NOMO-1 (cell line): ENCODE data around the gene CD164L2.
"Not testable (repeated sequence)": the region's sequence is repeated elsewhere in the genome, so short reads cannot be mapped to it uniquely, and the experiment has no call there.

ENCODE experiments used
- DNase-seq, 2 experiments: peaks; one replicate each; lab custom pipeline; 2025; ENCODE audit not compliant: unreplicated experiment in 2 of 2; lab: John Stamatoyannopoulos, UW

Gene CD164L2

DNA sequence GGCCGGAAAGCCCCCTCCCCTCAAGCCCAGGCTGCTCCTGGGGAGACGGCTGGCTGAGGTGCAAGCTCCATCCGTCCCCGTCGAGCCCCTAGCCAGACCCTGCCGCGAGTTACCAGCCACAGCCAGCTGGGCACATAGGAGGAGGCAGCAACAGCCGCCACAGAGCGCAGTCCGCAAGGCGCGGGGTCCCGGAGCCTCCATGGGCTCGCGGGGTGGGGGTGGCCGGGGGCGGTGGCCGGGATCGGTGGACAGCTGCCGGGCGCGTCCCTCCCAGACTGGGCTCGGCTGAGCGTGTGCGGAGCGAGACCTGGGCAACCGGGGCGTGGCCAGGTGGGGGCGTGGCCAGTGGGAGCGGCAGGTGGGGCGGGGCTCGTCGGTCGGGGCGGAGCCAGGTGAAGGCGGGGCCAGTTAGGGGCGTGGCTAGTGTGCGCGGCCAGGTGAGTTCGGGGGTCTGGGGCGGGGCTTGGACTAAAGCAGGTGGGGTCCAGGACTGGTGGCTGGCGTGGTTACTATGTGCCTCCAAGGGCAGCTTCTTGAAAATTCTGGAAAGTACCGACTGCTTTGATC is at the start of gene CD164L2:
Gene CD164L2 (minus strand): TSS at position 295 of the 567 bp plus-strand sequence. CDS start 94 bp downstream, at position 201.
- no peak for DNase-seq

DNA sequence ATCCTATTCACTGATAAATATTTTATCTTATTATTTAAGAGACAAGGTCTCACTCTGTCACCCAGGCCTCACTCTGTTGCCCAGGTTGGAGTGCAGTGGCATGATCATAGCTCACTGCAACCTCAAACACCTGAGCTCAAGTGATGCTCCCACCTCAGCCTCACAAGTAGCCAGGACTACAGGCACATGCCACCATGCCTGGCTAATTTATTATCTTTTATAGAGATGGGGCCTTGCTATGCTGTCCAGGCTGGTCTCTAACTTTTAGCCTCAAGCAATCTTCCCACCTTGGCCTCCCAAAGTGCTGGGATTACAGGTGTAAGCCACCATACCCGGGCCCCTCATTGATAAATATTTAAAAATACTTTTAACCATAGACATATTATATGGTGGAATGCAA is 49.6 kb upstream of the CD164L2 start:
- not testable (repeated sequence) for DNase-seq

DNA sequence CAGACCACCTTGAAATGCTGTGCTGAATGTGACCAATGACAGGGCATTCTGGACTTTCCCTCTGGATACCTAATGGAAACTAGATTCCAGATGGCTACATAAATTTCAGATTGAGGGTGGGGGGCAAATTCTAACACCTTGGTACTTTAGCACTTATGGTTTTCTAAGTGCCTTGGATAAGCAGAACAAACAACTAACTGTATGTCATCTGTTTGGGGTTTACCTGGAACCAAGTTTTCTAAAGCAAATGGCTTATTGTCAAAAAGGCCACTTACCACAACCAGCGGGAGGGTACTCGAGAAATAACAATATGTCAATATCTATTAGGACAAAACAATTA is 48.4 kb upstream of the CD164L2 start:
- no peak for DNase-seq

DNA sequence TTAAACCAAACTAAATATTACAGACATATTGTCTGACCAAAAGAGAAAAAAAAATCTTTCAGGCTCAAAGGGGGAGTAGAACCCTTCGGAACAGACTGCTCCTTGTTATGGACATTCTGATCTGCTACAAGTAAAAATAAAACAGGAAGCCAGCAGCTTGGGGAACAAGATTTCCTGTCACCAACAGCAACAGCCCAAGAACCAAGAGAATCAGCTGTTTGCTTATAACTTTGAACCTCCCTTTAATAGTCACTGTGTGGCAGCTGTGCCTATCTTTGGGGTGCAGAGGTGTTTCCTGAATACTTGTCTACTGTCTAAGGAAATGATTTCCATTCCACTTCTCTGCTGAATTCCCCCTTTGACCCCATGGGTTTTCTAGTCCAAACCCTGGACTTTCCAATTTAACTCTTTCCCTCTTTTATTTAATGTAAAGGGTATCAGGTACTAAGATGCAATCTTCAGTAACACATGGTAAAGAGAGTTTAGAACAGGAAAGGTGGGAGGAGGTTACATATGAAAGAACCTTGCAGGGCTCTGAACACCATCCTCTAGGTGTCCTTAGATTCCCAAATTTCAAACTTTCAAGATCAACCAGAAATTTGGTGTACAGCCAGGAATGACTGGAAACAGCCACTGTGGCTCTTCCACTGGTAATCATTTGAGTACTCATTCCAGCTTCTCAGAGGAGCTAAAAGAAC is 47.9 kb upstream of the CD164L2 start:
- DNase-seq: peak in 1 of 2 experiments; percentile 60

DNA sequence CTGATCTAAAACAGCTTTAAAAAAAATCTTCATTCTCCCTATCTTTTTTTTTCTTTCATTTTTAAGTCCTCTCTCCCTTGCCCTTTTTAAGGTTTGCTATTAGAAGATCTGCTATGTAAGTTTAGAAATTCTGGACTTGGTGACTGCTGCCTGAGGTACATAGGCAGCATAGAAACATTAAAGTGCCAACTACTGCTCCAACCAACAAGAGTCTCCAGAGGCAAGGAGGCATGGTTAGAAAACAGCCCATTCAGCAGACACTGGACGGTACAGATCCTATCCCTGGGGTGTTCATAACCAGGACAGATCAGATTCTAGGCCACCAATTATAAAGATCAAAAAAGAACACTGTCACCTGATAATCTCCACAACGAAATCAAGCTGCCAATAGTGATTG is 45.9 kb upstream of the CD164L2 start:
- DNase-seq: no peak

DNA sequence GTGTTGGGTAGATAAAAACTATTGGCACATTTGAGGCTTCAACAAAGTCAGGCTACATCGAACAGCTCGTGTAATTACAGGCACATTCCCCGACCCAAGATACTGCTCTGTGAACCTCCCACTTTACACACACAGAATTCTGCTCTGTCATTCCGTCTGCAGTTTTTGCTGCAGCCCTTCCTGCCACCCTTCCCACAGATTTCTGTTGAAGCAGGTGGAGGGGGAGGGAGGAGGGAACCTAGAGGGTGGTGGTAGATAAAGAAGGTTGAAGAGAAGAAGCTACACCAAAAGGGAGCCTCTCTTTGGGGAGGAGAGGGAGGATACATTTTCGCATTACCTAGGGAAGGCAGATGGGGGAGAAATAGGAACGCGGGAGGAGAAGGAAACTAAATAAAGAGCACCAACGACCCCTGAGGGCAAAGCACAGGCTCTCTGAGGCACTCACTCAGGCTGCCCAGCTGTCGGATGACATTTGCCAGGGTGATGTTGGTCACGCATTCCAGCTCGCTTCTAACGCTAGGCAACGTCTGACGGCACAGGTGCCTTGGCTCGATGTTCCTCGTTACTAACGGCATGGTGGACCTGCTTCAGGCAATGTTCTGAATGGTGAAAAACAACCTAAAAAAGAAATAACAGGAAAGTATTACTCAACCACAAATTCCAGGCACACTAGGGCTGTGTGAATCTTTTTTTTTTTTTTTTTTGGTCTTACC is 45.3 kb upstream of the CD164L2 start:
- peak; percentile 27 to 37 for DNase-seq

DNA sequence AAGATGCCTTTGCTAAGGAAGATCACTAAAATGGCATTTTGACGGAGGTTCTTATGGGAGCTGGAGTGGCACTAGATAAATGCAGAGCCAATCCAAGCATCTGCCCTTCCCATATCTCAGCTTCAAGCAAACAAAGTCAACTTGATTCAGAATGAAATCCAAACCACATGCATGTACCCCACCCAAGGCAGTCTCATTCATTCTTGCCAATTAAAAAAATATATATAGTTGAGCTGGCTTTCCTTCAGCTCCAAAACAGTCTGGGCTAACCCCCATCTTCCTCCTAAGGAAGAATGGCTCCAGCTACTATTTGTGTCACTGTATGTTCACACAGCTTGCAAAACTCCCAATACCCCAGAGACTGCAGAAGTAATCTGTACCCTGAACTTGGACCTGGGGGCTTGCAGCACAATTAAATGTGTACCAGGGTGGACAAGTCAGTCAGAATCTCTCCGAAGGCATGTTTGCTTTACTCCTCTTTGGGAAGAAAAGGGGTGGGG is 44.7 kb upstream of the CD164L2 start:
- no peak for DNase-seq

DNA sequence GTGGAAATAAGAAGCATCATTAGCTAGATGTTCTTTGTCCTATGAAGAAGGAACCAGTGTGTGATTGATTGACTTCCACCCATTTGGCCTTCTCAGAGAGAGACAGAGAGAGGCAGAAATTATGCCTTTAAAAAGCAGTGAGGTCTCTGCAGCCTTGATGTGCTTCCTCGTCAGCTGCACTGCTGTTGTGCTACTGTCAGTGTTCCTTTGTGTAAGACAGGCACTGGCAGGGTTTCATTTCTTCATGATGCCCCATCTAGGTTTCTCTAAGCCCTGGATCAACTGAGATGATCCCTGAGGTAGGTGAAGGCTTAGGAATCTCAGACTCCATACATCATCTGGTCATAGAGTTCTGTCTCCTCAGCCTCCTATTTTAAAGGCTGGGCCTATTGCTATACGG is 44.2 kb upstream of the CD164L2 start:
- DNase-seq: peak in 1 of 2 experiments; percentile 48

DNA sequence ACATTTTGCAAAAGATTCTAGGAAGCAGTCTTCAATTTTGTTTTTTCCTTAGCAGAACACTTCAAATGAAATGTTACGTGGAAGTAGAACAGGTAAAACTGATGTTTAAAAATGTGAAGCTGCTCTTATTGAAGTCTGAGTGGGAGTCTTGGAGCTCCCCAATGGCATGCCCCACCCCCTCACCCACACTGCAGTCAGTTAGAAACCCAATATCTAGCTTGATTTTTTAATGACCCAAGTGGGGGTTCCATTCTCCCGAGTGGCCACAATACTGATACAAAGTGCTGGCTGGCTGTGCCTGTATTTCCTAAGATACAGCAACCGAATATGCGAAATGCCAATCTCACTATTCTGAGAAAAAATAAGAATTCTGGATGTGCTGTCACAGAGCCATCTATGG is 40.6 kb upstream of the CD164L2 start:
- no peak for DNase-seq

DNA sequence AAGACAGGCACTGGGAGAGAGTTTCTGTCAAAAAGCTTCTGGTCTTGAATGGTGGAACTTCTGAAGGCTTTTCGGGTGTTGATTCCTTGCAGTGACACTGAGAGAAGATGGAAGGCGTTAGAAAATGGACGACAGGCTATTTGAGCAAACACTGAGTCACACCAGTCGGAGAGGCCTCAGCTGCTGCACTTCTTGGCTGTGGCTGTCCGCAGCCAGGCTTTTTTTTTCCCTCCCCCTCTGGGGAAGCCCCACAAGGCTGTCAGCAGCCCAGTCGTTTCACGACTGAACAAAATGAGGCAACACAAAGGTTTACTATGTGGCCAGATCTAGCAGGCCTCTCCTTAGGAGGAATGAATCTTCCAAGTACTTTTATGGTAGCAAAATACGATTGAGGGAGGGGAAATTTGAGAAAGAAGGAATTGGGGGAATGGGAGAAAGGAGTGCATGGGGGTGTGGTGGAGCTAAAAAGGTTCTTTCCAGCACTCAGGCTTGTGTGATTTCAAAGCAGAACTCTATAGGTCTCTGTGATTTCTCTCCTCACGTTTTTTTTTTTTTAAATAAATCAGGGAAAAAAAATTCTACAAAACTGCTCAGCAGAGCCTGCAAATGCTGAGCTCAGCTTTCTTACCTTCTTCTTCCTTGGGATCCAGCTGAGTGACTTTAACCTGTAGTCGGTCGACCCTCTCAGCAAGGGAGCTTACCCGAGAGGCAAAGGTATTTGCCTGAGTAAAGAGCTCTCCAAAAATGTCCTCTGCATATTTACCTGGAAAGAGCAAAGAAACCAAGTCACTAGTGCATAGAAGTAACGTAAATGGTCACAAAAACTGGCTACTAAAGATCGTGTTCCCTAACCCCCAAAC is 35.4 kb upstream of the CD164L2 start:
- peak; percentile 83 to 86 for DNase-seq

DNA sequence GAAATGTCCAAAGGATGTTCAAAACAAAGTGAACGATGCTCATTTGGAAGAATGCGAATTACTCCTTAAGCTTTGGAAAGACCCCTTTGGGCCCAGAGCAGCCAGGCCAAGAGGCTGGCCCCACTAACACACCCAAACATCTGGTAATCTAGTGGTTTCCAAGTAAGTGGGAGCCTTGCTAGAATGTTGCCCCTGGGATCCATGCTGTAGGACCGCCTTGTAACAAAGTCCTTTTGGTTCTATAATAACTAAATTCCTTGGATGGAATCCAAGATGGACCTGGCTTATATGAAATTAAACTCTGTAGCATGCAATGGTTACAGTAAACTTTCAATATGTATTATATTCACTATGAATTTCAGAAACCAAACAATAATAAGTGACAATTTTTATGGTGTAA is 34.6 kb upstream of the CD164L2 start:
- DNase-seq: no peak

DNA sequence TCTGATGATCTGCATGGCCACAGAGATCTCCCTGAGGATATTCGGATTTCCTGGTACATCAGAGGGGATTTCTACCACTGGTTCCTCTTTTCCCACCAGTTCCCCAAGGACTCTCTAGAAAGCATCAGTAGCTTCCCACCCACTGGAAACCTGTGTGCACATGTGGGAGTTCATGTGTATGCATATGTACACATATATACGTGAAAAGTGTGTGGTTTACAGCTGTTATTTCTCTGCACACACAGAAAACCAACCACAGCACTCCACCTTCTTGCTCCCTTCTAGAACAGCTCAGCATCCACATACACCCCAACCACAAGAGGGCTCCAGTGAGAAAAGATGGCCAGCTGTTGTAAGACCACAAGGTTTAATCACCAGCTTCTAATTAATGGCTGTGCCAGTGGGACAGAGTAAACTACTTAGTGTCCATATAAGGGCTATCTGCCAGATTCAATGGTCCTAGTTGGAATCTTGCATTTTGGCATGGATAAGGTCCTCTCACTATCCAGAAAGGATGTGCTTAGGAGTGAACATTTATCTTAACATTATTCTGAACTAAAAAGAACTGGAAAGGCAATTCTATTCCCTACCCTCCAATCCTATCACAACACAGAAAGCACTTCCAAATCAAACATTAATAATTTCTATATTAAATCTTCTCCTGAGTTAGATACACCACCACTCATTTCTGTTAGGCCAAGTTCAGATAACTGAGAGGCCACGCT is 33.4 kb upstream of the CD164L2 start:
- peak; percentile 69 to 75 for DNase-seq

DNA sequence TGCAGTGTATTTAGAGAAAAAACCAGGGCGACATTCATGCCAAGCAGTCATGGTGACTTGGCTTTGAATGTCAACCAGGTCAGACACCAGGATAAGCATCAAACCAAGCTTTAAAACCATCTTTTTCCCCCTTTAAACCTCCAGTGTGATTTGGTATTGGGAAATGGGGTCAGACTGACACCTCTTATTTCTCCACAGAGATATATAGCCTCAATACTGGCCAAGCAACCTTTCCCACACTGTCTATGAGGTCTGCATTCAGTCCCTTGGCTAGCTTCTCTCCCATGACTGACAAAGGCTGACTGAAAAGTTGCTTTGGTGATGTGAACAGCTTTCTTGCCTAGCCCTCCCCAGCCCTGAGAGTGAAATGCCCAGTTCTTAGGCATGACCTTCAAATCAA is 31.0 kb upstream of the CD164L2 start:
- DNase-seq: no peak

DNA sequence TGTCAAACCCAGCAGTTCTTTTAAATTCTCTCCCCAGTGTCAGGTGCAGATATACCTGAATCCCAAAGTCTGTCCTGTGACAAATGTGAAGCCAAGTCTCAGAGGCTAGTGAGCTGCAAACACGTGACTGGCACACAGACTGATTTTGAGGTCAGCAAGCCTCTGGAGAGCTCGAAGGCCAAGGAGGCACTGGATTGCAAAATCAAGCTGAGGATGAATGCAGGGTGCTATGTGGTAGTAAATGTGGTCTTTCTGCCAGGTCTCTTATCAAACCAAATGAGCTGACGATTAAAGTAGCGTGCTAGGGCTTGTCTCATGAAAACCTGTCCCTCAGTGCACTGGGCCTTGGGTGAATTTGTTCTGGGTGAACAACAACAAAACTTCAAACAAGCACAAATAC is 29.9 kb upstream of the CD164L2 start:
- no peak for DNase-seq

DNA sequence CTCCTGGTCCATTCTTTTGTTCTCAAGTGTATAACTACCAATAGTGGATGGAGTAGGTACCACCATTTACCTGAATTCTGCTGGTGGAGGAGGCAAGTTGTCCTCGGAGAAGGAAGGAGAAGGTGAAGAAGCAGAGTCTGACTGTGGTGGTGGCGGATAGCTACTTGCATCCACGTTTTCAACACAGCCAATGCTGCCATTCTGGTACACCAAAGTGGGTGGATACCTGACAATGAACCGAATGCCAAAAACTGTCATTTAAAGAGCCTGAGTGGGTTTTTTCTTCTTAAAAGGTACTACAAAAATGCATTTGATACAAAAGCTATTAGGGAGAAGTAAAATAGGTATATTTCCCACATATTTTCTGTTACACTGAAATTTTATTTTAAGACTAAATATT is 29.4 kb upstream of the CD164L2 start:
- DNase-seq: no peak

DNA sequence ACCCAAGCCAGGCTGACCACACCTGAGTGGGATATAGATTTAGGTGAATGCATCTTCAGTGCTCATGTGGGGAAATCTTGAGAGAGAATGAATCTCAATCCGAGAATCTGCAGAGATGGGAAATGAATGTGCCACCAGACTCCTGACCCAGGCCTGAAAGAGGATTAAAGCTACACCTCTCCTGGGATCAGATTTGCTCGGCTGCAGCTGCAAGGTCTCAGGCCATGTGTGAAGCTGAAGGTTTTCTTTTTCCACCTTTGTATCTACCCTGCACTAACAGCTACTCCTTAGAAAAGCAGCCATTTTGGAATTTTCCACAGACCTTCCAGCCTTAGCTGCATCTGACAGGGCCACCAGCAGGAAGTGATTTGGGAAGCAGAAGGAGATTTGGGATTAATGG is 27.6 kb upstream of the CD164L2 start:
- DNase-seq: no peak

DNA sequence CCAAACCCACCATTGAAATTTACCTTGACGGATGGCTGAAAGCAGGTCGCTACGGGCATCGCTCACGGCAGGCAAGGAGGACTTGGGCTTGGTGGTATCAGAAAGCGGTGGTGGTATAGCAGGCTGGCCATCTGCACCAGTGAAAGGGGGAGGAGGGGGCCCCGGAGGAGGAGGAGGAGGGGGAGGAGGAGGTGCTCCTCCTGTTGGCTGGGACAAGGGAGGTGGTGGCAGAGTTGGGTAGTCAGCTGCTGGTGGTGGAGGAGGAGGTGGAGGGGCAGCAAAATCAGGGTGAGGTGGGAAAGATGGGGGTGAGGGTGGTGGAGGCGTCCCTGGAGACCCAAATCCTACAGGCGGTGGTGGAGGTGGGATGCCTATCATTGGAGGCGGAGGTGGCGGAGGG is 26.5 kb upstream of the CD164L2 start:
- DNase-seq: no peak

DNA sequence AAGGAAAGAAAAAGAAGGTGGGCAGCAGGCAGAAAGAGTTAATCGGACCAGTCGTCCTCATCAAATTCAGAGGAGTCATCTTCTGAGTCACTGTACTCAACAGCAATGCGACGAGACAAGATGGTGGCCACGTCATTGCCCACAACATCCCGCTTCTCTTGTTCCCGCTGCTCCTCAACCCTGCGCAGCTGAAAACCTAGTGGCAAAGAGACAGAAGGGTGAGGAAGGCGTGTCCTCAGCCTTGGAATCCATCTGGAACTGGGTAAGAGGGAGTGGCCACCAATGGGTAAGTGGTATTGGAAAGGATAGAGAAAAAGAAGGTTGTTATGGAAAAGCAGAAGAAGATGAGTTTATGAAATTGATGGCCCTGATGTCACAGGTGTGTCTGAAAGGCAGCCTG is 25.0 kb upstream of the CD164L2 start:
- no peak for DNase-seq

DNA sequence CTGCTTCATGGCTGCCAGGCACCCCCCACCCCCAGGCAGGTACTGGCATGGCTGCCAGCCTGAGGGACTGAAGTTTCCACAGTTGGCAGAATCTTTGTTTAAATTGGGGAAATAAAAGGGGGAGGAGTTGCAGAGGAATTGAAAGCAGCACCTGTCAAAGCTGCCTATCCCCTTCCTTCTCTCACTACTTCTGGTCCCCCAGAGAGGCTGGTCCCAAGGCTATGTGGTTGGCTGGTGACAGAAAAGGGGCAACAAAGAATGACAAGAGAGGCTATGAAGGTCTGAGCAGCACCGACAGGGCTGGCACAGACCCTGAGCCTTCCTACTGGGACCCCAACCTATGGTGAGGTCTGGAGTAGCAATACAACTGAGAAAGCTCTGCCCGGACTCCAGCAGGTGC is 23.7 kb upstream of the CD164L2 start:
- DNase-seq: not testable (repeated sequence)

DNA sequence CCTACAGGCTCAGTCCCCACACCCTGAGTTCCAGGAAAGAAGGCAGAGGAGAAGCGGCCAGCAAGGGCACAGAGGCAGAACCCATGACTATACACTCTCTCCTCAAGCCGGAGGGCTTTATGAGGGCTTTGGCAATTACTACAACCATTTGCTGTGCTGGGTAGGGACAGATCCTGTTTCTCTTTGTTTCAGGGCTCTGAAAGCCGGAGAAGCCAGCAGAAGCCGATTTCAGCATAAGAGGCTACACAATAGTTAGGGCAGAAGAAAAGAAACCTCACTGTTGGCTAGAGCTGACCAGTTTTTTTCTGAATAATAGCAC is 23.2 kb upstream of the CD164L2 start:
- no peak for DNase-seq
